MM.1S (cell line): ENCODE results near the gene CYP2J2.

ENCODE experiments used
- DNase-seq: peaks from one replicate; pipeline ENCODE4 v3.0.0-alpha.2; 2015
- H2AFZ ChIP-seq: fragments of 300-600 bp; sonication (generic); 2 replicates; pipeline ENCODE4 v1.6.0; 2016; ENCODE audit warnings: antibody characterized with exemption, low read length
- H3F3A ChIP-seq: fragments of 300-600 bp; sonication (generic); 2 replicates; pipeline ENCODE4 v1.6.1; 2016; ENCODE audit warnings: mild to moderate bottlenecking, antibody characterized with exemption, low read length, moderate library complexity, mixed read lengths; ENCODE audit not compliant: insufficient read depth
- H3K27ac ChIP-seq: fragments of 300-600 bp; sonication (generic); 2 replicates; pipeline ENCODE4 v1.5.1; 2016; ENCODE audit warnings: mild to moderate bottlenecking, low read length
- H3K27me3 ChIP-seq: fragments of 300-600 bp; sonication (generic); replicated peaks from 2 replicates; pipeline ENCODE4 v1.6.0; 2016; ENCODE audit warnings: low read length; ENCODE audit not compliant: insufficient read depth
- H3K36me3 ChIP-seq: fragments of 300-600 bp; sonication (generic); replicated peaks from 2 replicates; pipeline ENCODE4 v1.6.1; 2016; ENCODE audit warnings: mild to moderate bottlenecking, low read length, mixed read lengths; ENCODE audit not compliant: insufficient read depth
- H3K4me1 ChIP-seq: fragments of 300-600 bp; sonication (generic); 2 replicates; pipeline ENCODE4 v1.6.1; 2016; ENCODE audit warnings: low read length, mixed read lengths
- H3K4me2 ChIP-seq: fragments of 300-600 bp; sonication (generic); 2 replicates; pipeline ENCODE4 v1.6.0; 2016; ENCODE audit warnings: low read depth, low read length
- H3K4me3 ChIP-seq: fragments of 300-600 bp; sonication (generic); 2 replicates; pipeline ENCODE4 v1.5.1; 2016; ENCODE audit warnings: low read length, mixed read lengths
- H3K79me2 ChIP-seq: fragments of 300-600 bp; sonication (generic); 2 replicates; pipeline ENCODE4 v1.6.1; 2016; ENCODE audit warnings: mixed run types, low read length, mixed read lengths
- H3K9ac ChIP-seq: fragments of 300-600 bp; sonication (generic); 2 replicates; pipeline ENCODE4 v1.6.1; 2016; ENCODE audit warnings: low read length, mixed read lengths
- H3K9me2 ChIP-seq: fragments of 300-600 bp; sonication (generic); replicated peaks from 2 replicates; pipeline ENCODE4 v1.6.1; 2016; ENCODE audit warnings: mild to moderate bottlenecking, low read length, mixed read lengths; ENCODE audit not compliant: insufficient read depth
- H3K9me3 ChIP-seq: fragments of 300-600 bp; sonication (generic); replicated peaks from 2 replicates; pipeline ENCODE4 v1.6.1; 2016; ENCODE audit warnings: mild to moderate bottlenecking, low read length, mixed read lengths; ENCODE audit not compliant: insufficient read depth
- H4K20me1 ChIP-seq: fragments of 300-600 bp; sonication (generic); 2 replicates; pipeline ENCODE4 v1.6.1; 2016; ENCODE audit warnings: mild to moderate bottlenecking, low read length, moderate library complexity, mixed read lengths; ENCODE audit not compliant: insufficient read depth
- EZH2 ChIP-seq: fragments of 300-600 bp; sonication (generic); optimal IDR thresholded peaks from 2 replicates; pipeline ENCODE3; 2017; ENCODE audit warnings: low read depth, mild to moderate bottlenecking, antibody characterized with exemption, low read length, mixed read lengths
- EZH2phosphoT487 ChIP-seq: fragments of 300-600 bp; sonication (generic); IDR thresholded peaks from 2 replicates; pipeline ENCODE4 v1.6.1; 2018; ENCODE audit warnings: antibody characterized with exemption, low read length
- TF ChIP-seq, protein P1 (sequence below): fragments of 300-600 bp; sonication (generic); IDR thresholded peaks from 2 replicates; pipeline ENCODE4 v1.5.1; 2016; ENCODE audit warnings: antibody characterized with exemption, low read length, mixed read lengths

The CYP2J2 gene

DNA sequence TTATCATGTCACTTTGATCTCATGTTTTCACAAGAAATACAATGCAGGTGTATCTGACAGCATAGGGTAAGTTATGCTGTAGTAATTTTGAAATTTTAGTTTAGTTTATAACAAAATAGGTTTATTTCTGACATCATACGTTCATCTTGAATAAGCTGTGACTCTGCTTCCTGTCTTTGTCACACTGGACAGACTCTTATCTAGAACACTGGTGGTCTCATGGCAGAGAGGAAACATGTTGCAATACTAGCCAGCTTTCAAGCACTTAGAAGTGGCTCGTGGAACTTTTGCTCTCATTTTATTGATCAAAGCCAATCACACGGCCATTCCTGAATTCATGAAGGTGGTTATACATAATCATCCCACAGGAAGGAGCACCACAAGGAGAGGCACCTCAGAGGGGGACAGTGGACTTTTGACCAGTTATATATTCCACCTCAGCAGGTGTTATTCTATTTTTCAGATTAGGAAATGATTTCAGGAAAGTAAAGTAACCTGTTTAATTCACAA is 46.5 kb downstream of the CYP2J2 start:
- Histone ChIP-seq H3K9me3 (no peaks in the 10 kb centered on the region), H3K36me3 (no peaks in the 10 kb centered on the region), H3K4me2 (no peak overlapping the region), H3K9ac (no peak overlapping the region), H3K4me1 (peaks cover 6% of the 10 kb centered on the region), H3K27me3 (no peaks in the 10 kb centered on the region), H3K79me2 (no peaks in the 10 kb centered on the region), H3F3A (no peaks in the 10 kb centered on the region), H3K4me3 (no peak overlapping the region), H3K9me2 (no peaks in the 10 kb centered on the region), H3K27ac (no peak overlapping the region), H4K20me1 (no peaks in the 10 kb centered on the region), H2AFZ (no peak overlapping the region)
- DNase-seq: no peak
- TF ChIP-seq EZH2phosphoT487 (no peak), EZH2 (no peak)
- TF ChIP-seq, protein P1, sequence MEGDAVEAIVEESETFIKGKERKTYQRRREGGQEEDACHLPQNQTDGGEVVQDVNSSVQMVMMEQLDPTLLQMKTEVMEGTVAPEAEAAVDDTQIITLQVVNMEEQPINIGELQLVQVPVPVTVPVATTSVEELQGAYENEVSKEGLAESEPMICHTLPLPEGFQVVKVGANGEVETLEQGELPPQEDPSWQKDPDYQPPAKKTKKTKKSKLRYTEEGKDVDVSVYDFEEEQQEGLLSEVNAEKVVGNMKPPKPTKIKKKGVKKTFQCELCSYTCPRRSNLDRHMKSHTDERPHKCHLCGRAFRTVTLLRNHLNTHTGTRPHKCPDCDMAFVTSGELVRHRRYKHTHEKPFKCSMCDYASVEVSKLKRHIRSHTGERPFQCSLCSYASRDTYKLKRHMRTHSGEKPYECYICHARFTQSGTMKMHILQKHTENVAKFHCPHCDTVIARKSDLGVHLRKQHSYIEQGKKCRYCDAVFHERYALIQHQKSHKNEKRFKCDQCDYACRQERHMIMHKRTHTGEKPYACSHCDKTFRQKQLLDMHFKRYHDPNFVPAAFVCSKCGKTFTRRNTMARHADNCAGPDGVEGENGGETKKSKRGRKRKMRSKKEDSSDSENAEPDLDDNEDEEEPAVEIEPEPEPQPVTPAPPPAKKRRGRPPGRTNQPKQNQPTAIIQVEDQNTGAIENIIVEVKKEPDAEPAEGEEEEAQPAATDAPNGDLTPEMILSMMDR: no peak

DNA sequence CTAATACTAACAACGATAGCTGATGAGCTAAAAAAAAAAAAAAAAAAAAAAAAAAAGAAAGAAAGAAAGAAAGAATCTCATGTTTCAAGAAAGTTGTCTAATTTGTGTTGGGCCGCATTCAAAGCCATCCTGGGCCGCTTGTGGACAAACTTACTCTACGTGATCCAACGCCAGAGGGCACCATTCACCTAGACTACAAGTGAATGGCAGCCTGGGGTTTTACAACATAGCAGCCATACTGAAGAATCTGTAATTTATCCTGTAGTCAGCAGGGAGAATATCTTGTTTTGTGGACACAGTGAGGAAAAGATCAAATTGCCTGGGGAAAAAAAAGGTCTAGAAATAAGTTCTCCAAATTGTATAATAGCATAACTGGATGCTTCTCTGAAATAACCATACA is 47.0 kb downstream of the CYP2J2 start:
- Histone ChIP-seq H3K36me3 (no peaks in the 10 kb centered on the region), H3K9me3 (no peaks in the 10 kb centered on the region), H3K9me2 (no peaks in the 10 kb centered on the region), H3K4me3 (no peak overlapping the region), H3K4me2 (no peak overlapping the region), H3K79me2 (no peaks in the 10 kb centered on the region), H2AFZ (no peak overlapping the region), H3K27ac (no peak overlapping the region), H4K20me1 (no peaks in the 10 kb centered on the region), H3K4me1 (peaks cover 2% of the 10 kb centered on the region; the same call in 1 of the 2 replicates), H3F3A (no peaks in the 10 kb centered on the region), H3K9ac (no peak overlapping the region), H3K27me3 (no peaks in the 10 kb centered on the region)
- DNase-seq: peak; percentile 68
- TF ChIP-seq EZH2: no peak
- TF ChIP-seq, protein P1: peak; percentile 65

DNA sequence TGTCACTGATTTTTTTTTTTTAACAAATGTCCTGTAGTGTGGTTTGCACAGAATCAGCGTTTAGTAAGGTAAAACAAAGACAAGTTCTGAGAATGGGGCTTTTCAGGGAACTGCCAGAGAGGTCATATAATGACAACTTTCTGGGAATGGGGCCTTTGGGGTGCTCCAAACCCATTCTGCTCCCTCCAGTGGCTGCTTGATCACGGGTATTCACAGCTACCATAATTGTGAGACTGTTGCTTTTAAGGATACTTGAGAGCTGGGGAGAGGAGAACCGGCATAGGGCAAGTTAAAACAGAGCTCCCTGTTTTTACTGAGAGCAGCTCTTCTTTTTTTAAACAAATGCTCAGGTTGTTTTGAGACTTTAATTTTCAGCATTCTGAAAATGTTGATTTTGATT is 48.2 kb downstream of the CYP2J2 start:
- Histone ChIP-seq H3K27ac (no peak overlapping the region), H3K4me1 (no peaks in the 10 kb centered on the region), H3K9me3 (no peaks in the 10 kb centered on the region), H3K4me3 (no peak overlapping the region), H4K20me1 (no peaks in the 10 kb centered on the region), H2AFZ (no peak overlapping the region), H3K79me2 (no peaks in the 10 kb centered on the region), H3K27me3 (no peaks in the 10 kb centered on the region), H3K36me3 (no peaks in the 10 kb centered on the region), H3F3A (no peaks in the 10 kb centered on the region), H3K9ac (no peak overlapping the region), H3K4me2 (no peak overlapping the region), H3K9me2 (no peaks in the 10 kb centered on the region)
- no peak for DNase-seq
- no peak for TF ChIP-seq EZH2phosphoT487
- TF ChIP-seq, protein P1: no peak
- no peak for TF ChIP-seq EZH2
